ENCODE data around the gene ST7L.

ST7L gene

DNA sequence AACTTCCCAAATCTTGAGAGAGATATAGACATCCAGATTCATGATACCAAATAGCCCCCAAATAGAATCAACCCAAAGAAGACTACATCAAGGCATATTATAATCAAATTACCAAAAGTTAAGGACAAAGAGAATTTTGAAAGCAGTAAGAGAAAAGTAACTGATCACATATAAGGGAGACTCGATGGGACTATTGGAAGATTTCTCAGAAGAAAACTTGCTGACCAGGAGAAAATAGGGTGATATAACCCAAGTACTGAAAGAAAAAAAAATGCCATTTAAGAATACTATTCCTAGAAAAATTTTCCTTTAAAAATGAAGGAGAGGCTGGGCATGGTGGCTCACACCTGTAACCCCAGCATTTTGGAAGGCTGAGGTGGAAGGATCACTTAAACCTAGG is 140.6 kb downstream of the ST7L start:
- no peak for DNase-seq

DNA sequence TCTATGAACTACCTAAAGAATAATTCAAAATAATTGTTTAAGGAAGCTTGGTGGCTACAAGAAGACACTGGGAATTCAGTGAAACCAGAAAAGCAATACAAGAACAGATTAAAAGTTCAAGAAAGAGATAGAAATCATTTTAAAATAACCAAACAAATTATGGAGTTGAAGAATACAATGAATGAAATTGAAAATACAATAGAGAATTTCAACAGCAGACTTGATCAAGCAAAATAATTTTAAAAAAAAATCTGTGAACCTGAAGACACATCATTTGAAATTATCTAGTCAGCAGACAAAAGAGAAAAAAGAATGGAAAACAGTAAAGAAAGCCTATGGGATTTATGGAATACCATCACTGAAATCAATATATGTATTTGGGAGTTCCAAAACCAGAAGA is 141.4 kb downstream of the ST7L start:
- no peak for DNase-seq
